Activated CD8-positive, alpha-beta T cell treated with anti-CD3 and anti-CD28 coated beads for 36 hours (primary cell): ENCODE results near the gene CXCL14. TPM values are rescaled to one million over a fixed set of nuclear protein-coding genes. Genes with fewer than 3 reads are reported as not detected.

ENCODE experiments used
- ATAC-seq: fragments of 200-7000 bp; cut with Tn5 transposase; one replicate; pipeline ENCODE4 v1.10.0; 2021; ENCODE audit warnings: mild to moderate bottlenecking, moderate library complexity
- CTCF ChIA-PET: fragments of 350-600 bp; sonication (Branson Sonifier 250); formaldehyde crosslinking; loops from one replicate; lab custom pipeline; 2021; ENCODE audit warnings: antibody characterized with exemption; lab: Charles Lee
- POLR2A ChIA-PET: fragments of 350-600 bp; sonication (Branson Sonifier 250); formaldehyde crosslinking; loops from one replicate; lab custom pipeline; 2021; ENCODE audit warnings: antibody characterized with exemption; lab: Charles Lee
- DNase-seq: peaks from one replicate; pipeline ENCODE4 v3.0.0-alpha.2; 2020
- H3K27ac Mint-ChIP-seq: one replicate; pipeline ENCODE4 v1.8.0; 2021; ENCODE audit warnings: mild to moderate bottlenecking, mixed read lengths
- H3K27me3 Mint-ChIP-seq: one replicate; pipeline ENCODE4 v1.8.0; 2021; ENCODE audit warnings: mixed read lengths
- H3K36me3 Mint-ChIP-seq: one replicate; pipeline ENCODE4 v1.8.0; 2021; ENCODE audit warnings: low read depth, mixed read lengths
- H3K4me1 Mint-ChIP-seq: one replicate; pipeline ENCODE4 v1.8.0; 2021; ENCODE audit warnings: low read depth, mixed read lengths
- H3K4me3 Mint-ChIP-seq: one replicate; pipeline ENCODE4 v1.8.0; 2021; ENCODE audit warnings: mild to moderate bottlenecking, moderate library complexity, mixed read lengths
- H3K9me3 Mint-ChIP-seq: one replicate; pipeline ENCODE4 v1.8.0; 2021; ENCODE audit warnings: mixed read lengths
- CTCF ChIP-seq: fragments of 200-600 bp; IDR thresholded peaks from one replicate; pipeline ENCODE4 v1.8.0; 2022; ENCODE audit warnings: antibody characterized with exemption, mild to moderate bottlenecking
- intact Hi-C: fragments of 100-400 bp; cut with micrococcal nuclease; formaldehyde crosslinking; loops from one replicate; pipeline ENCODE4 v1.10.0; 2022
- total RNA-seq, 2 experiments: library from RNA; stranded (reverse); gene quantifications; one replicate each; pipeline ENCODE4 v1.2.3, GENCODE V29; 2021

The CXCL14 gene
- total RNA-seq, 2 experiments from 2014 or later = not detected

DNA sequence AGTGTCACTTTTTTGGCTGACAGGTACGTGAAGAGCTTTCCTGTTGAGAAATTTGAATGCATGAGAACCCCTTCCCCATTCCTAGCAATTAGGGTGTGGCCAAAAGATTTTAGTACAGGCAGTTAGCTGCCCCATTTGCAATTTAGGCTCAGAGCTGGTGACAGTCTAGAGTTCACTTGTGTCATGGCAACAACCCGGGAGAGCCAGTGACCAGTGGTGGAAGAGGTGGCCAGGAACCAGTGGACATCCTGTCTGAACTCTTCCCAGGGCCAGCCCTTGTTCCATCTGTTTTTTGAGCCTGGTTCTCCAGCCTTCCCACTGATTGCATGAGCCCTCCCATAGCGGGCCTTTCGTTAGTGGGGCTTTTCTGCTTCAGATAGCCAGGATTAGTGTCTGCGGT lies 40.5 kb downstream of the CXCL14 start:
- TF ChIP-seq CTCF = no peak
- no peak for DNase-seq
- ChIA-PET POLR2A (no interaction called here), CTCF (interaction anchor here (1.0 to 2.0 kb wide), 3 partner anchors 12 to 81 kb away, joined by 3 to 10 read pairs (median 8); no protein-coding TSS in a partner anchor)
- ATAC-seq = no peak
- intact Hi-C loops = no loop called here
- Mint-ChIP-seq H3K4me1 (peaks cover 11% of the 10 kb centered on the region), H3K36me3 (no peaks in the 10 kb centered on the region), H3K9me3 (no peaks in the 10 kb centered on the region), H3K27ac (no peak overlapping the region), H3K4me3 (no peak overlapping the region), H3K27me3 (peaks cover 83% of the 10 kb centered on the region)

DNA sequence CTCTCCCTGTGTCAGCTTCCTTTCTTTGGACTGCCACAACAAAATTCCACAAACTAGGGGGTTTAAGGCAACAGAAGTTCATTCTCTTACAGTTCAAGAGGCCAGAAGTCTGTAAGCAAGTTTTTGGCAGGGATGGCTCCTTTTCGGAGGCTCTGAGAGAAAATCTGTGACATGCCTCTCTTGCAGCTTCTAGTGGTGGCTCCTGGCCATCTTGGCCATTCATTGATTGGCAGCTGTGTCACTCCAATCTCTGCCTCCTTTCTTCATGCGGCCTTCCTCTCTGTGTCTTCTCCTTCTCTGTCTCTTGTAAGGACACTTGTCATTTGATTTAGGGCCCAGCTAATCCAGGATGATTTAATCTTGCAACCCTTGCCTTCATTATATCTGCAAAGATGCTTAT lies 41.0 kb downstream of the CXCL14 start:
- no peak for DNase-seq
- H3K36me3 Mint-ChIP-seq = no peaks in the 10 kb centered on the region
- CTCF ChIA-PET = interaction anchor here (0.7 to 2.0 kb wide), 4 partner anchors 13 to 80 kb away, joined by 3 to 10 read pairs (median 6); no protein-coding TSS in a partner anchor
- H3K27me3 Mint-ChIP-seq = peaks cover 82% of the 10 kb centered on the region
- H3K4me3 Mint-ChIP-seq = no peak overlapping the region
- no peak for TF ChIP-seq CTCF
- no peak for ATAC-seq
- POLR2A ChIA-PET = no interaction called here
- no peak overlapping the region for H3K27ac Mint-ChIP-seq
- intact Hi-C loops = no loop called here
- peaks cover 6% of the 10 kb centered on the region for H3K4me1 Mint-ChIP-seq
- H3K9me3 Mint-ChIP-seq = no peaks in the 10 kb centered on the region

DNA sequence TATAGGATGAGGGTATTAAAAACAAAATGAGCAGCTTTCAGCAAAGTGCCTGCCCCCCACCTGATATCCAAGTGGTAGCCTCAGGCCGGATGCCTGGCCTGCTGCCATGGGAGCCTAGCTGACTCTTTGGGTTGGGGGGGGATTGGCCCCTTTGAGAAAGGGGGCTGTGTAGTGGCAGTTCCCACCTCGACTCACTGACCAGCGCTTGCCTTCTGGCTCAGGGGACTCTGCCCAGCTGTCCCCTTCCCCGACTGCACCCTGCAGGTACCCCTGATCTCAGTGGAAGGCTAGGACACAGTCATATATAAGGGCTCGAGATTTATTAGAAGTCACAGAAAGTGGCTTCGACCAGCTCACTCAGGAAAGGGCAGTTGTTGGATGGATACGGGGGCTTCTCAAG lies 41.5 kb downstream of the CXCL14 start:
- TF ChIP-seq CTCF = no peak
- ATAC-seq = no peak
- intact Hi-C loops = no loop called here
- Mint-ChIP-seq H3K4me3 (no peak overlapping the region), H3K9me3 (no peaks in the 10 kb centered on the region), H3K27ac (no peak overlapping the region), H3K27me3 (peaks cover 84% of the 10 kb centered on the region), H3K36me3 (no peaks in the 10 kb centered on the region), H3K4me1 (peaks cover 6% of the 10 kb centered on the region)
- CTCF ChIA-PET = interaction anchor here (0.7 to 2.0 kb wide), 4 partner anchors 13 to 80 kb away, joined by 3 to 10 read pairs (median 6); no protein-coding TSS in a partner anchor
- POLR2A ChIA-PET = no interaction called here
- no peak for DNase-seq

DNA sequence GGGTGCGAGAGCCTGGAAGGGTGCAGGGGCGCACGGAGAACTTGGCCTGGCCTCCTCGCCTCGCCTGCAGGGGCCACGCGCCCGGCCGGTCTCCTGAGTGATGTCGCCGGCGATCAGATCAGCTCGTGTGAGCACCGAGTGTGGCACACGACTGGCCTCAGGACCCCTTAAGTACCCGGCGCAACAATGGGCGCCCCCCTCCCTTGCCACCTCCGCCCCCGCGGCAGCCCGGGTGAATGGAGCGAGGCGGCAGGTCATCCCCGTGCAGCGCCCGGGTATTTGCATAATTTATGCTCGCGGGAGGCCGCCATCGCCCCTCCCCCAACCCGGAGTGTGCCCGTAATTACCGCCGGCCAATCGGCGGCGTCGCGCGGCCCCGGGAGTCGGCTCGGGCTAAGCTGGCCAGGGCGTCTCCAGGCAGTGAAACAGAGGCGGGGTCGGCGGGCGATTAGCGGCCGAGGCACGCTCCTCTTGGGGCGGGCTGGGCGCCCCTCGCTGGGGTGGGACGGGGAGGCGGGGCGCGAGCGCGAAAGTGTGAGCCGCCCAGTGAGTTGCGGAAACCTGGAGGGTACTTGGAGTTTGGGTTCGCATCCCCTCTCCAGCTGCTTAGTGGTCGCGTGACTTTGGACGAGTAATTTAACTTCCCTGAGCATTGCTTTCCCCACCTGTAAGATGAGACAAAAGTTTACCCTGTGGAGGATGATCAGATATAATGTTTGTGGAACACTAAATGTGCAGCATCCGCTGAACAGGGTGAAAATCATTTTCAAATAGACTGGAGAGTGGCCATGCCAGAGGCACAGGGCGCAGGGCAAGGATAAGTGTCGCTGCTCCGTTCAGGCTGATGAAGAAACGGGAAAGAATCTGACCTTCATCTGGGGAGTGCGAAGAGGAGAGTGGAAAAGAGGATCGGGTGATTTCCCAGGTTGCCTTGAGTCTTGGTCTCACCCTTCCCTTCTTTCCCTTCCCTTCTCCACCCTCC lies 42.7 kb downstream of the CXCL14 start, which contains the start of gene NEUROG1:
Gene NEUROG1 (minus strand): TSS at position 145 of the 982 bp plus-strand sequence. CDS start 274 bp downstream, outside the sequence.
- TF ChIP-seq CTCF = no peak
- Mint-ChIP-seq H3K27ac (no peak within 1 kb of the TSS), H3K36me3 (no peaks in the 10 kb centered on the region), H3K4me1 (peaks cover 6% of the 10 kb centered on the region), H3K4me3 (no peak within 1 kb of the TSS), H3K27me3 (peaks cover 81% of the 10 kb centered on the region), H3K9me3 (no peaks in the 10 kb centered on the region)
- ATAC-seq (no peak), DNase-seq (no peak)
- intact Hi-C loops = no loop called here
- ChIA-PET POLR2A (no interaction called here), CTCF (no interaction called here)

DNA sequence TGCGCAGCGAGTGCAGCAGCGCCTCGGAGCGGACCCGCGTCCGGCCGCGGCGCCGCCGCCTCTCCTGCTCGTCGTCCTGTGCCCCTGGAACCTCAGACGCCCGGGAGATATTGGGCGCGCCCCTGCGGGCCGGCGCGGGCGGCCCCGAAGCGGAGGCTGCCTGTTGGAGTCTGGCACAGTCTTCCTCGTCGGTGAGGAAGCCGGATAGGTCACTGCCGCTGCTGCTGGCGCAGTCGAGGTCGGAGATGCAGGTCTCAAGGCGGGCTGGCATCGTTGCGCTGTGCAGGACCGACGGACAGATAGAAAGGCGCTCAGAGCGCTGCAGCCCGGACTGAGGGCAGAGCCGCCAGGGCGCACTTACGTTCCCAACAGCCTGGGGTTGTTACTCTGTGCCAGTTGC lies 43.4 kb downstream of the CXCL14 start:
- intact Hi-C loops = no loop called here
- Mint-ChIP-seq H3K27me3 (peaks cover 79% of the 10 kb centered on the region), H3K27ac (no peak overlapping the region), H3K4me1 (peaks cover 6% of the 10 kb centered on the region), H3K4me3 (no peak overlapping the region), H3K36me3 (no peaks in the 10 kb centered on the region), H3K9me3 (no peaks in the 10 kb centered on the region)
- ChIA-PET CTCF (interaction anchor here (1.9 kb wide), 1 partner anchor 31 kb away, joined by 8 read pairs; no protein-coding TSS in a partner anchor), POLR2A (no interaction called here)
- DNase-seq (no peak), ATAC-seq (no peak)
- TF ChIP-seq CTCF = no peak
